Stomach (tissue), 4 donors: ENCODE measurements around the gene C1QC.

Source experiments
- POLR2A ChIP-seq, 4 donors: fragments of 450-650 bp; IDR thresholded peaks; one replicate each; pipeline ENCODE4 v1.6.1; 2016; ENCODE audit warnings: antibody characterized with exemption in 4 of 4, control low read depth in 2 of 4, mild to moderate bottlenecking in 1 of 4, moderate library complexity in 1 of 4
- TF ChIP-seq, protein P1 (sequence below), 7 experiments: fragments of 450-650 bp in 4 of 7; fragments of 200-600 bp in 3 of 7; sonication (generic) in 3 of 7; IDR thresholded peaks; one replicate each; pipeline ENCODE4 v1.5.1; 2016 to 2019; ENCODE audit warnings: antibody characterized with exemption in 7 of 7, control low read depth in 2 of 7, mild to moderate bottlenecking in 1 of 7

DNA sequence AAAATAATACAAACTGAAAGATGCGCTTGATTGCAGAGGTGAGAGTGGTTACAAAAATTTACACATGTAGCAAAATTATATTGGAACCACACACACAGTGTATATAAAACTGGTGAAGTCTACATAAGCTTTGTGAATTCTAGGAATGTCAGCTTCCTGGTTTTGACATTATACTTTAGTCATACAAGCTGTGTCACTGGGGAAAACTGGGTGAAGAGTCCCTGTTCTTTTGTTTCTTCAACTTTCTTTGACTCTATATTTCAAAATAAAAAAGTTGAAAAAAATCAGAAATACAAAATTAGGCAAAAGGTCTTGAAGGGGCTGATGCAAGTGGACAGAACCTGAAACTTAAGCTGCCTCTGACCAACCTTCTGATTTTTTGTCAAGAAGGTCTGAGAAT lies 3.0 kb downstream of the C1QC start:
- TF ChIP-seq POLR2A (IDR thresholded peaks at IDR 0.05) = no peak
- TF ChIP-seq, protein P1, sequence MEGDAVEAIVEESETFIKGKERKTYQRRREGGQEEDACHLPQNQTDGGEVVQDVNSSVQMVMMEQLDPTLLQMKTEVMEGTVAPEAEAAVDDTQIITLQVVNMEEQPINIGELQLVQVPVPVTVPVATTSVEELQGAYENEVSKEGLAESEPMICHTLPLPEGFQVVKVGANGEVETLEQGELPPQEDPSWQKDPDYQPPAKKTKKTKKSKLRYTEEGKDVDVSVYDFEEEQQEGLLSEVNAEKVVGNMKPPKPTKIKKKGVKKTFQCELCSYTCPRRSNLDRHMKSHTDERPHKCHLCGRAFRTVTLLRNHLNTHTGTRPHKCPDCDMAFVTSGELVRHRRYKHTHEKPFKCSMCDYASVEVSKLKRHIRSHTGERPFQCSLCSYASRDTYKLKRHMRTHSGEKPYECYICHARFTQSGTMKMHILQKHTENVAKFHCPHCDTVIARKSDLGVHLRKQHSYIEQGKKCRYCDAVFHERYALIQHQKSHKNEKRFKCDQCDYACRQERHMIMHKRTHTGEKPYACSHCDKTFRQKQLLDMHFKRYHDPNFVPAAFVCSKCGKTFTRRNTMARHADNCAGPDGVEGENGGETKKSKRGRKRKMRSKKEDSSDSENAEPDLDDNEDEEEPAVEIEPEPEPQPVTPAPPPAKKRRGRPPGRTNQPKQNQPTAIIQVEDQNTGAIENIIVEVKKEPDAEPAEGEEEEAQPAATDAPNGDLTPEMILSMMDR (IDR thresholded peaks at IDR 0.05) = no peak
